Measurements from ENCODE around the gene RYR3. TPM values are rescaled to one million over a fixed set of nuclear protein-coding genes. Genes with fewer than 3 reads are reported as not detected.

RYR3 gene
- total and polyA plus RNA-seq, 4 donors, result 0.09 to 1.4 (median 0.47) TPM

- H3K27me3 ChIP-seq (ENCODE audit: control insufficient read depth in 3 of 3, insufficient read depth in 3 of 3, low read length in 2 of 3), result no peaks in the 10 kb centered on the region
- WGBS, 2 donors, result 95% methylated on average over 6 of the region's 6 CpGs
- no peak overlapping the region for H3K9ac ChIP-seq (ENCODE audit: insufficient read depth in 1 of 2, low read length in 2 of 2)
- H3K4me3 ChIP-seq, result no peak overlapping the region
- no peaks in the 10 kb centered on the region for H3K4me1 ChIP-seq (ENCODE audit: control insufficient read depth in 5 of 5, insufficient read depth in 5 of 5, low read length in 5 of 5)
- ATAC-seq (ENCODE audit: insufficient read depth, low FRiP score), result no peak
- DNase-seq, result no peak
- H3K36me3 ChIP-seq (ENCODE audit: control insufficient read depth in 4 of 4, insufficient read depth in 4 of 4, low read length in 4 of 4), result peaks cover 0 to 13% (median 1%) of the 10 kb centered on the region in 4 donors
- TF ChIP-seq CTCF (IDR thresholded peaks at IDR 0.05; ENCODE audit: control extremely low read depth, extremely low read depth), result no peak
- H3K27ac ChIP-seq (ENCODE audit: low read depth in 1 of 2, low read length in 1 of 2), result no peak overlapping the region
- no peaks in the 10 kb centered on the region for H3K9me3 ChIP-seq (ENCODE audit: control insufficient read depth in 4 of 4, insufficient read depth in 3 of 4, low read length in 3 of 4)
Measured at GRCh38 chr15:33858836-33859235, 548.1 kb downstream of the RYR3 start.

- no peak for TF ChIP-seq CTCF (IDR thresholded peaks at IDR 0.05; ENCODE audit: control extremely low read depth, extremely low read depth)
Measured at GRCh38 chr15:33859992-33860545, 549.3 kb downstream of the RYR3 start.

GRCh38 chr15:33860754-33861153 lies 550.0 kb downstream of the RYR3 start:
- DNase-seq (no peak), ATAC-seq (ENCODE audit: insufficient read depth, low FRiP score) (no peak)
- Histone ChIP-seq H3K4me1 (ENCODE audit: control insufficient read depth in 5 of 5, insufficient read depth in 5 of 5, low read length in 5 of 5) (peaks cover 0 to 4% (median 0%) of the 10 kb centered on the region in 5 donors), H3K27ac (ENCODE audit: low read depth in 1 of 2, low read length in 1 of 2) (no peak overlapping the region), H3K36me3 (ENCODE audit: control insufficient read depth in 4 of 4, insufficient read depth in 4 of 4, low read length in 4 of 4) (peaks cover 0 to 18% (median 1%) of the 10 kb centered on the region in 4 donors), H3K9me3 (ENCODE audit: control insufficient read depth in 4 of 4, insufficient read depth in 3 of 4, low read length in 3 of 4) (no peaks in the 10 kb centered on the region), H3K4me3 (no peak overlapping the region), H3K9ac (ENCODE audit: insufficient read depth in 1 of 2, low read length in 2 of 2) (no peak overlapping the region), H3K27me3 (ENCODE audit: control insufficient read depth in 3 of 3, insufficient read depth in 3 of 3, low read length in 2 of 3) (no peaks in the 10 kb centered on the region)
- no peak for TF ChIP-seq CTCF (IDR thresholded peaks at IDR 0.05; ENCODE audit: control extremely low read depth, extremely low read depth)
- WGBS, 2 donors, result 97 to 98% methylated on average over 3 of the region's 3 CpGs

More at GRCh38 chr15:33859992-33860545, 549.3 kb downstream of the RYR3 start:
- Histone ChIP-seq H3K9ac (ENCODE audit: insufficient read depth in 1 of 2, low read length in 2 of 2) (no peak overlapping the region), H3K36me3 (ENCODE audit: control insufficient read depth in 4 of 4, insufficient read depth in 4 of 4, low read length in 4 of 4) (peaks cover 0 to 18% (median 1%) of the 10 kb centered on the region in 4 donors), H3K27me3 (ENCODE audit: control insufficient read depth in 3 of 3, insufficient read depth in 3 of 3, low read length in 2 of 3) (no peaks in the 10 kb centered on the region), H3K4me3 (no peak overlapping the region), H3K27ac (ENCODE audit: low read depth in 1 of 2, low read length in 1 of 2) (no peak overlapping the region), H3K4me1 (ENCODE audit: control insufficient read depth in 5 of 5, insufficient read depth in 5 of 5, low read length in 5 of 5) (peaks cover 0 to 4% (median 0%) of the 10 kb centered on the region in 5 donors), H3K9me3 (ENCODE audit: control insufficient read depth in 4 of 4, insufficient read depth in 3 of 4, low read length in 3 of 4) (no peaks in the 10 kb centered on the region)
- ATAC-seq (ENCODE audit: insufficient read depth, low FRiP score), result no peak
- DNase-seq, result no peak
- 79 to 86% methylated on average over 1 of the region's 1 CpG for WGBS, 2 donors

All from lung (tissue), 12 donors.